GM19351 (cell line): ENCODE data around the gene RFX4.

Source experiments
- ATAC-seq: cut with Tn5 transposase; IDR thresholded peaks from one replicate; pipeline ENCODE4 v1.9.1; 2021; ENCODE audit warnings: mild to moderate bottlenecking, moderate library complexity; ENCODE audit not compliant: unreplicated experiment

The RFX4 gene

GRCh38 chr12:106645465-106646330 lies 62.9 kb downstream of the RFX4 start:
- no peak for ATAC-seq

GRCh38 chr12:106646472-106646871 lies 63.7 kb downstream of the RFX4 start:
- ATAC-seq: no peak

GRCh38 chr12:106647793-106648514 lies 65.2 kb downstream of the RFX4 start:
- no peak for ATAC-seq

- ATAC-seq: no peak
Observed at GRCh38 chr12:106648736-106649135, 65.9 kb downstream of the RFX4 start.

- ATAC-seq: no peak
Observed at GRCh38 chr12:106651552-106651951, 68.7 kb downstream of the RFX4 start.

- ATAC-seq: no peak
Observed at GRCh38 chr12:106652510-106653015, 69.8 kb downstream of the RFX4 start.

- ATAC-seq: no peak
Observed at GRCh38 chr12:106655577-106655976, 72.8 kb downstream of the RFX4 start.

GRCh38 chr12:106657488-106657887 lies 74.7 kb downstream of the RFX4 start:
- ATAC-seq: no peak

GRCh38 chr12:106663385-106663784 lies 80.6 kb downstream of the RFX4 start:
- no peak for ATAC-seq

- no peak for ATAC-seq
Observed at GRCh38 chr12:106669216-106669615, 86.4 kb downstream of the RFX4 start.

GRCh38 chr12:106670131-106670530 lies 87.3 kb downstream of the RFX4 start:
- ATAC-seq: no peak

- no peak for ATAC-seq
Observed at GRCh38 chr12:106671840-106672239, 89.0 kb downstream of the RFX4 start.

- ATAC-seq: no peak
Observed at GRCh38 chr12:106672314-106673025, 89.7 kb downstream of the RFX4 start.

GRCh38 chr12:106673141-106673540 lies 90.3 kb downstream of the RFX4 start:
- no peak for ATAC-seq

GRCh38 chr12:106675651-106676435 lies 93.0 kb downstream of the RFX4 start:
- ATAC-seq: no peak

GRCh38 chr12:106679574-106679973 lies 96.8 kb downstream of the RFX4 start:
- ATAC-seq: no peak

GRCh38 chr12:106680280-106680679 lies 97.5 kb downstream of the RFX4 start:
- no peak for ATAC-seq

- no peak for ATAC-seq
Observed at GRCh38 chr12:106681210-106681609, 98.4 kb downstream of the RFX4 start.

- ATAC-seq: peak; percentile 59
Observed at GRCh38 chr12:106682594-106683234, 99.9 kb downstream of the RFX4 start.

- no peak for ATAC-seq
Observed at GRCh38 chr12:106684497-106684896, 101.7 kb downstream of the RFX4 start.
